Common myeloid progenitor, CD34-positive (primary cell): ENCODE measurements around the gene HSPA6.
A peak's percentile ranks its signal among the peaks of the same experiment; 100 is the strongest.

ENCODE experiments used
- CTCF ChIA-PET: fragments of 350-600 bp; sonication (Branson Sonifier 250); formaldehyde crosslinking; loops from one replicate; lab custom pipeline; 2021; ENCODE audit warnings: antibody characterized with exemption; lab: Charles Lee
- POLR2A ChIA-PET: fragments of 350-600 bp; sonication (Branson Sonifier 250); formaldehyde crosslinking; loops from one replicate; lab custom pipeline; 2021; ENCODE audit warnings: antibody characterized with exemption; lab: Charles Lee
- DNase-seq, 3 donors: peaks; one replicate each; pipeline versions ENCODE4 v3.0.0 to v3.0.0-alpha.2; 2013
- H3K27ac ChIP-seq, 2 experiments: 1 replicate in 1 of 2; 2 replicates in 1 of 2; pipeline ENCODE4 v1.7.0; 2013; ENCODE audit warnings: inconsistent platforms in 2 of 2, low read length in 2 of 2, mild to moderate bottlenecking in 2 of 2, low read depth in 1 of 2, moderate library complexity in 1 of 2; ENCODE audit not compliant: severe bottlenecking in 2 of 2, insufficient read depth in 1 of 2, poor library complexity in 1 of 2
- H3K27me3 ChIP-seq, 5 experiments: replicated peaks in 2 of 5; 1 replicate in 3 of 5; 2 replicates in 2 of 5; pipeline versions ENCODE4 v1.6.1 to v1.7.0; 2013; ENCODE audit warnings: low read length in 4 of 5, mild to moderate bottlenecking in 2 of 5, moderate library complexity in 2 of 5, inconsistent platforms in 1 of 5; ENCODE audit not compliant: insufficient read depth in 5 of 5, control insufficient read depth in 4 of 5
- H3K36me3 ChIP-seq, 4 experiments: 1 replicate in 2 of 4; 2 replicates in 2 of 4; pipeline versions ENCODE4 v1.6.1 to v1.7.0; 2013; ENCODE audit warnings: low read length in 3 of 4, control low read depth in 1 of 4, mild to moderate bottlenecking in 1 of 4; ENCODE audit not compliant: control insufficient read depth in 4 of 4, insufficient read depth in 4 of 4
- H3K4me1 ChIP-seq, 4 experiments: 1 replicate in 3 of 4; 2 replicates in 1 of 4; pipeline versions ENCODE4 v1.6.1 to v1.7.1; 2013; ENCODE audit warnings: low read length in 3 of 4, mild to moderate bottlenecking in 3 of 4, control low read depth in 1 of 4, inconsistent platforms in 1 of 4, moderate library complexity in 1 of 4; ENCODE audit not compliant: control insufficient read depth in 4 of 4, insufficient read depth in 4 of 4; ENCODE audit errors: control extremely low read depth in 1 of 4
- H3K4me3 ChIP-seq, 7 experiments: 1 replicate in 4 of 7; 2 replicates in 3 of 7; pipeline versions ENCODE4 v1.5.1 to v1.7.0; 2013; ENCODE audit warnings: mild to moderate bottlenecking in 7 of 7, low read length in 6 of 7, moderate library complexity in 6 of 7, inconsistent platforms in 2 of 7, low read depth in 2 of 7, control low read depth in 1 of 7; ENCODE audit not compliant: insufficient read depth in 4 of 7, control insufficient read depth in 1 of 7; ENCODE audit errors: extremely low read depth in 1 of 7
- H3K9me3 ChIP-seq, 5 experiments: 1 replicate in 4 of 5; 2 replicates in 1 of 5; pipeline versions ENCODE4 v1.6.1 to v1.7.1; 2013; ENCODE audit warnings: low read length in 4 of 5, mild to moderate bottlenecking in 2 of 5, inconsistent platforms in 1 of 5, low read depth in 1 of 5, moderate library complexity in 1 of 5; ENCODE audit not compliant: control insufficient read depth in 4 of 5, insufficient read depth in 2 of 5; ENCODE audit errors: control extremely low read depth in 1 of 5
- WGBS: methylation state at CpG from one replicate; pipeline ENCODE4 v1.1.5; 2013; ENCODE audit not compliant: insufficient coverage; 5-methylcytosine and 5-hydroxymethylcytosine counted together

Gene HSPA6

GRCh38 chr1:161502641-161503393 lies 21.5 kb upstream of the HSPA6 start:
- ChIA-PET POLR2A (no interaction called here), CTCF (interaction anchor here (0.7 to 2.0 kb wide), 3 partner anchors 11 to 16 kb away, joined by 3 to 8 read pairs (median 3); no protein-coding TSS in a partner anchor)
- Histone ChIP-seq H3K4me3 (no peak overlapping the region), H3K4me1 (peaks cover 12 to 75% (median 27%) of the 10 kb centered on the region in 4 experiments), H3K27me3 (peaks cover 0 to 29% (median 6%) of the 10 kb centered on the region in 5 experiments), H3K36me3 (no peaks in the 10 kb centered on the region), H3K27ac (peak overlapping the region in 1 of 2 experiments; percentile 19), H3K9me3 (no peaks in the 10 kb centered on the region)
- peak in 2 of 3 donors; percentile 40 to 55 for DNase-seq
- WGBS, result no CpG with 5 or more reads among the region's 1 CpG

GRCh38 chr1:161503394-161503748 lies 21.0 kb upstream of the HSPA6 start:
- Histone ChIP-seq H3K36me3 (no peaks in the 10 kb centered on the region), H3K4me3 (no peak overlapping the region), H3K27ac (peak overlapping the region in 1 of 2 experiments; percentile 19), H3K27me3 (peaks cover 0 to 27% (median 5%) of the 10 kb centered on the region in 5 experiments), H3K4me1 (peaks cover 12 to 71% (median 27%) of the 10 kb centered on the region in 4 experiments), H3K9me3 (no peaks in the 10 kb centered on the region)
- CTCF ChIA-PET, result interaction anchor here (1.1 to 2.0 kb wide), 2 partner anchors 12 to 16 kb away, joined by 3 to 8 read pairs; no protein-coding TSS in a partner anchor
- POLR2A ChIA-PET, result no interaction called here
- no peak for DNase-seq

- Histone ChIP-seq H3K4me1 (peaks cover 6 to 51% (median 25%) of the 10 kb centered on the region in 4 experiments), H3K36me3 (no peaks in the 10 kb centered on the region), H3K27me3 (peaks cover 0 to 11% (median 0%) of the 10 kb centered on the region in 5 experiments), H3K27ac (peak overlapping the region in 1 of 2 experiments; percentile 68), H3K9me3 (no peaks in the 10 kb centered on the region), H3K4me3 (peak overlapping the region in 3 of 7 experiments; percentile 29 to 75 (median 34))
- ChIA-PET CTCF (interaction anchor here (1.0 to 3.7 kb wide), 6 partner anchors 11 to 25 kb away, joined by 3 to 12 read pairs (median 4); no protein-coding TSS in a partner anchor), POLR2A (no interaction called here)
- DNase-seq, result no peak
- 100% methylated on average over 2 of the region's 6 CpGs for WGBS
Measured at GRCh38 chr1:161505686-161506085, 18.7 kb upstream of the HSPA6 start.

- Histone ChIP-seq H3K27me3 (peaks cover 0 to 10% (median 0%) of the 10 kb centered on the region in 5 experiments), H3K27ac (peak overlapping the region in 1 of 2 experiments; percentile 68), H3K4me1 (peaks cover 6 to 47% (median 25%) of the 10 kb centered on the region in 4 experiments), H3K36me3 (no peaks in the 10 kb centered on the region), H3K9me3 (no peaks in the 10 kb centered on the region), H3K4me3 (peak overlapping the region in 4 of 7 experiments; percentile 20 to 43 (median 32))
- WGBS, result 33% methylated on average over 1 of the region's 15 CpGs
- DNase-seq, result peak; percentile 47 to 86 (median 85)
- ChIA-PET CTCF (interaction anchor here (1.0 to 3.7 kb wide), 5 partner anchors 10 to 22 kb away, joined by 3 to 12 read pairs (median 4); no protein-coding TSS in a partner anchor), POLR2A (no interaction called here)
Measured at GRCh38 chr1:161506336-161507223, 17.8 kb upstream of the HSPA6 start.

- H3K27ac ChIP-seq, result no peak overlapping the region
- 100% methylated on average over 2 of the region's 3 CpGs for WGBS
- POLR2A ChIA-PET, result no interaction called here
- no peak for DNase-seq
- CTCF ChIA-PET, result interaction anchor here (1.1 to 1.2 kb wide), 2 partner anchors 18 to 22 kb away, joined by 3 read pairs; no protein-coding TSS in a partner anchor
- no peaks in the 10 kb centered on the region for H3K9me3 ChIP-seq
- no peaks in the 10 kb centered on the region for H3K36me3 ChIP-seq
- H3K27me3 ChIP-seq, result peaks cover 0 to 2% (median 0%) of the 10 kb centered on the region in 5 experiments
- H3K4me1 ChIP-seq, result peaks cover 6 to 21% (median 18%) of the 10 kb centered on the region in 4 experiments
- H3K4me3 ChIP-seq, result no peak overlapping the region
Measured at GRCh38 chr1:161510477-161510876, 13.9 kb upstream of the HSPA6 start.

GRCh38 chr1:161511018-161511755 lies 13.2 kb upstream of the HSPA6 start:
- CTCF ChIA-PET, result interaction anchor here (1.1 kb wide), 1 partner anchor 19 kb away, joined by 3 read pairs; no protein-coding TSS in a partner anchor
- no peak for DNase-seq
- Histone ChIP-seq H3K9me3 (no peaks in the 10 kb centered on the region), H3K4me3 (no peak overlapping the region), H3K27me3 (peaks cover 0 to 2% (median 0%) of the 10 kb centered on the region in 5 experiments), H3K4me1 (peaks cover 0 to 14% (median 12%) of the 10 kb centered on the region in 4 experiments), H3K27ac (no peak overlapping the region), H3K36me3 (no peaks in the 10 kb centered on the region)
- POLR2A ChIA-PET, result no interaction called here
- 97% methylated on average over 3 of the region's 5 CpGs for WGBS
